ENCODE data around the gene PRKD2.
"Not testable (repeated sequence)": the region's sequence is repeated elsewhere in the genome, so short reads cannot be mapped to it uniquely, and the experiment has no call there.

The PRKD2 gene

DNA sequence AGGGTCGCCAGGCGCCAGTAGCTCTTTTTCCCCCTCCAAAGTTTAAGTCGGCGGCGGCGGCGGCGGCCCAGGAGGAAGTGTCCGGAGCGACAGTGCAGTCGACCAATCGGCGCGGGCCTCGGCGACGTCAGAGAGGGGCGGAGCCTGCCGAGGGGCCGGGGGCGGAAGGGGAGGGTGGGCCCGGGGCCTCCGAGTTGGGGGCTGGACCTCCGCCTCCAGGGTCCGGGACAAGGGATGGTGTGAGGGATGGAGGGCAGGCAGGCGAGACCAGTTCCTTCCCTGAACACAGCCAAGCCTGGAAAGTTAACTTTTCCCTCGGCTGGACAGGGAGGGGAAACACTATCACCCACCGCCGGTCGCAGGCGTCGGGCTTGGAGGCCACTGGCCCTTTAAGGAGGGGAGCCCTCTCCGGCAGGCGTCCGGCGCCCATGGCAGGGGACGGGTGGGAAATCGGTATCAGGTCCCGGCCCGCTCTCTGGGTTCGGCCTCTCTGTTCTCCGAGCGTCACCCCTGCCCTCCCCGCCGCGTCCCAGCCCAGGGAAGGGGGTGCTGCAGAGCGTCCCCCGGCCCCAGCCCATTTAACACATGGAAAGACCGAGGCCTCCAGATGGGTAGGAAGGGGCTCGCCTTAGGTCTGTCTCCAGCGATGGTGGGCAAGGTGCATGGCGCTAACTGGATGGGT is at the start of gene PRKD2:
Gene PRKD2, minus strand, starts transcription at position 81 of the 682 bp plus-strand sequence. CDS start 744 bp downstream, outside the sequence.
- H3K9me3 ChIP-seq (ENCODE audit: control insufficient read depth, insufficient read depth, low read length), result no peaks in the 10 kb centered on the region
- H3K36me3 ChIP-seq (ENCODE audit: insufficient read depth, low read length), result peaks cover 4% of the 10 kb centered on the region; the same call in 1 of the 2 replicates
- peaks cover 5% of the 10 kb centered on the region; the same call in 1 of the 2 replicates for H3K4me1 ChIP-seq (ENCODE audit: insufficient read depth, low read length)
- peak within 1 kb of the TSS; percentile 91 for H3K9ac ChIP-seq (ENCODE audit: low read depth, low read length)

DNA sequence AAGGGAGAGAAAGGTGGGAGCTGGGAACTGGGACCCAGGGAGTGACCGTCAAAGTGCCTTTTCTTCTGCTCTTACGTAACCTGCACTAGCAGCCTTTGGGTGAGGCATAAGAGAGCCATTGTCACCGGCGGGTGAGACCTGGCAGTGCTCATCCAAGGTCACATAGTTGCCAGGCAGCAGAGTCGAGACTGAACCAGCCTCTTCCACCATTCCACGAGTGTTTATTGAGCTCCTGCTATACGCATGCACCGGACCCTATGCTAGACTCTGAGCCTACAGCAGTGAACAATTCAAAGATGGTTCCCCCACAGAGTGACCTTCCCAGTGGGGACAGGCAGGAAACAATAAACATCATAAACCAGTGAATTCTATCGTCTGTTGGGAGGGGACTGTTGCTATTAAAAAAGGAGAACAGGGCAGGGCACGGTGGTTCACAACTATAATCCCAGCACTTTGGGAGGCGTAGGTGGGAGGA is 47.9 kb upstream of the PRKD2 start:
- peaks cover 3% of the 10 kb centered on the region; the same call in 1 of the 2 replicates for H3K4me1 ChIP-seq (ENCODE audit: insufficient read depth, low read length)
- H3K9me3 ChIP-seq (ENCODE audit: control insufficient read depth, insufficient read depth, low read length), result no peaks in the 10 kb centered on the region
- H3K9ac ChIP-seq (ENCODE audit: low read depth, low read length), result no peak overlapping the region
- H3K36me3 ChIP-seq (ENCODE audit: insufficient read depth, low read length), result no peaks in the 10 kb centered on the region

DNA sequence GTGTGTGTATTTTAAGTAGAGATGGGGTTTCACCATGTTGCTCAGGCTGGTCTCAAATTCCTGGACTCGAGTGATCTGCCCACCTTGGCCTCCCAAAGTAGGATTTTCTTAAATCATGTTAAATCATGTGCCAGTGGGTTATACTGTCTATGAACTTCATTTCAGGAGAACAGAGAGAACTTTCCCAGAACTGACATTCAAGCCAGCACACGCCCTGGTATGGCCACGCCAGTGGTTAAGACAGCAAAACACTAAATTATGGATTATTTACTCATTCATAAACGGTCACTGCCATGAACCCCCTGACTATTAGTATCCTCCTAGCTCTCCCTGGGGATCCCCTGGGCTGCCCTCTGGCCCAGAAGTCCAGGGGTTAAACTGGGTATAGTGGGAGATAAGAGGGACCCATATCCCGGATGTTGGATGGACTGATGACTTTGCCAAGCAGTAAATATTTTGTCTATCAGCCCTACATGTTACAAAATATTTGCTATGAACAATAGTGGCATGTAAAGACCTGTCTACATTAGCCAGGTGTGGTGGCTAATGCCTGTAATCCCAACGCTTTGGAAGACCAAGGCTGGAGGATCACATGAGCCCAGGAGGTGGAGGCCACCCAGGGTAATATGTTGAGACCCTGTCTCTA is 45.5 kb upstream of the PRKD2 start:
- no peaks in the 10 kb centered on the region for H3K9me3 ChIP-seq (ENCODE audit: control insufficient read depth, insufficient read depth, low read length)
- no peak overlapping the region for H3K9ac ChIP-seq (ENCODE audit: low read depth, low read length)
- H3K4me1 ChIP-seq (ENCODE audit: insufficient read depth, low read length), result peaks cover 6% of the 10 kb centered on the region; the same call in 1 of the 2 replicates
- H3K36me3 ChIP-seq (ENCODE audit: insufficient read depth, low read length), result no peaks in the 10 kb centered on the region

DNA sequence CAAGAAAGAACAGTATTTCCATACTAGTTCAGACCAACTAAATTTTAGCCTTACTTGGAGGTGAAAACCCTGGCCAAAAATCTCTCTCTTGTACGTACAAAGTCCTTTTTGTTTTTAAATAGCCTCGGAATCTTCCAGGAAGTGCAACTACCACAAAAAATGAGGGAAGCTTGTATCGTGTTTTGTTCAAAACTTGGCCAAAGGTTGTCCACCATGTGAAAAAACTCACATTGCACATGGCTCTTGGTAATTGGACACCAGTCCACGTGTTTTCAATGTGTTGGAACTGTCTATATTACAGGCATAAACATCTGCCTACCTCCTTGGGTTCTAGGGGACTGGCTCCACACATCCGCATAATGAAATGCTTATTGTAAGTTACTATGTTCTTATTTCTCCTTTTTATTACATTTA is 44.5 kb upstream of the PRKD2 start:
- no peak overlapping the region for H3K9ac ChIP-seq (ENCODE audit: low read depth, low read length)
- peaks cover 6% of the 10 kb centered on the region; the same call in 1 of the 2 replicates for H3K4me1 ChIP-seq (ENCODE audit: insufficient read depth, low read length)
- no peaks in the 10 kb centered on the region for H3K36me3 ChIP-seq (ENCODE audit: insufficient read depth, low read length)
- no peaks in the 10 kb centered on the region for H3K9me3 ChIP-seq (ENCODE audit: control insufficient read depth, insufficient read depth, low read length)

DNA sequence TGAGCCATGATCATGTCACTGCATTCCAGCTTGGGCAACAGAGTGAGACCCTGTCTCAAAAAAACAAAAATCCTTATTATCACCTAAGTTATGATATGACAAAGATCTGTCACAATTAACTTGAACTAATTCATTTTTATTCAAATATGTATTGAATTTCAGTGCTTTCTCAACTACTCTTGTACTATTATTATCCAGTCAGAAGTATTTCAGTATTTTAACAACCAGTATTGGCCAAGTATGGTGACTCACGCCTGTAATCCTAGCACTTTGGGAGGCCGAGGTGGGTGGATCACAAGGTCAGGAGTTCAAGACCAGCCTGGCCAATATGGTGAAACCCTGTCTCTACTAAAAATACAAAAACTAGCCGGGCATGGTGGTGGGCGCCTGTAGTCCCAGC is 44.0 kb upstream of the PRKD2 start:
- not testable (repeated sequence) for H3K9ac ChIP-seq (ENCODE audit: low read depth, low read length); H3K9me3 ChIP-seq (ENCODE audit: control insufficient read depth, insufficient read depth, low read length); H3K36me3 ChIP-seq (ENCODE audit: insufficient read depth, low read length); H3K4me1 ChIP-seq (ENCODE audit: insufficient read depth, low read length)

DNA sequence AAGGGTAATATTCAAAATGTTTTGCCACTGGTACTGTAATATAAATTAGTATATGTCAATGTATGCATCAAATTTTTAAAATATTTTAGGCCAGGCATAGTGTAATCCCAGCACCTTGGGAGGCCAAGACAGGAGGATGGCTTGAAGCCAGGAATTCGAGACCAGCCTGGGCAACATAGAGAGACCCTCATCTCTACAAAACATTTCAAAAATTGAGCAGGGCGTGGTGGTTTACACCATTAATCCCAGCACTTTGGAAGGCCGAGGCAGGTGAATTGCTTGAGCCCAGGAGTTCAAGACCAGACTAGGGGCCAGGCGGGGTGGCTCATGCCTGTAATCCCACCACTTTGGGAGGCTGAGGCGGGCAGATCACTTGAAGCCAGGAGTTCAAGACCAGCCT is 43.4 kb upstream of the PRKD2 start:
- H3K9me3 ChIP-seq (ENCODE audit: control insufficient read depth, insufficient read depth, low read length), result no peaks in the 10 kb centered on the region
- no peak overlapping the region for H3K9ac ChIP-seq (ENCODE audit: low read depth, low read length)
- no peaks in the 10 kb centered on the region for H3K36me3 ChIP-seq (ENCODE audit: insufficient read depth, low read length)
- H3K4me1 ChIP-seq (ENCODE audit: insufficient read depth, low read length), result peaks cover 6% of the 10 kb centered on the region; the same call in 1 of the 2 replicates

DNA sequence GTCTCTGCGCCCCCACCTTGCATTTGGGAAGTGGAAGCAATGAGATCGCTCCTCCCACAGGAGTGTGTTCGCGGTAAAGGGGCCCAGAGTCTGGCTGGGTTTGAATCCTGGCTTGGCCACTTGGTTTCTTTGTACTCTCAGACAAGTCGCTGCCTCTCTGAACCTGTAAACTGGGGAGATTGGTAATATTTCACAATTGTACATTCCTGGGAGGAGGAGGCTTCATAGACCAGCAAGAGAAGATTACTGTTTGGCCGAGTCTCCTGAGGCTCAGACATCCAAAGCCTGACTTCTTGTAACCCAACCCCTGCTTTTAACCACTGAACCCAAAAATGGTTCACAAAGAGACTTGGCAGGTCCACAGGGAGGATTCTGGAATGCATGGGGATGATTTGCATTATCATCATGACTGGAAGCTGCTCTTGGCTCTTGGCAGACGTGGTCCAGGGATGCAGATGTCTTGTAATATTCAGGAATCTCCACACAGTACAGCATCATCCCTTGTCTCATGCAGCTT is 43.0 kb upstream of the PRKD2 start:
- Histone ChIP-seq H3K9ac (ENCODE audit: low read depth, low read length) (no peak overlapping the region), H3K4me1 (ENCODE audit: insufficient read depth, low read length) (peaks cover 6% of the 10 kb centered on the region; the same call in 1 of the 2 replicates), H3K36me3 (ENCODE audit: insufficient read depth, low read length) (no peaks in the 10 kb centered on the region), H3K9me3 (ENCODE audit: control insufficient read depth, insufficient read depth, low read length) (no peaks in the 10 kb centered on the region)

DNA sequence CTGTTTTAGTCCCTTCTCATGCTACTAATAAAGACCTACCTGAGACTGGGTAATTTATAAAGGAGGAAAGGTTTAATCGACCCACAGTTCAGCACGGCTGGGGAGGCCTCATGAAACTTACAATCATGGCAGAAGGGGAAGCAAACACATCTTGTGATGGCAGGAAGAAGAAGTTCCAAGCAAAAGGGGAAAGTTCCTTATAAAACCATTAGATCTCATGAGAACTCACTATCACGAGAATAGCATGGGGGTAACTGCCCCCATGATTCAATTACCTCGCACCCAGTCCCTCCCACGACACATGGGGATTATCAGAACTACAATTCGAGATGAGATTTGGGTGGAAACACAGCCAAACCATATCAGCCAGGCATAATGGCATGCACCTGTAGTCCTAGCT is 42.3 kb upstream of the PRKD2 start:
- H3K36me3 ChIP-seq (ENCODE audit: insufficient read depth, low read length), result no peaks in the 10 kb centered on the region
- no peaks in the 10 kb centered on the region for H3K9me3 ChIP-seq (ENCODE audit: control insufficient read depth, insufficient read depth, low read length)
- H3K4me1 ChIP-seq (ENCODE audit: insufficient read depth, low read length), result peaks cover 6% of the 10 kb centered on the region; the same call in 1 of the 2 replicates
- H3K9ac ChIP-seq (ENCODE audit: low read depth, low read length), result no peak overlapping the region

DNA sequence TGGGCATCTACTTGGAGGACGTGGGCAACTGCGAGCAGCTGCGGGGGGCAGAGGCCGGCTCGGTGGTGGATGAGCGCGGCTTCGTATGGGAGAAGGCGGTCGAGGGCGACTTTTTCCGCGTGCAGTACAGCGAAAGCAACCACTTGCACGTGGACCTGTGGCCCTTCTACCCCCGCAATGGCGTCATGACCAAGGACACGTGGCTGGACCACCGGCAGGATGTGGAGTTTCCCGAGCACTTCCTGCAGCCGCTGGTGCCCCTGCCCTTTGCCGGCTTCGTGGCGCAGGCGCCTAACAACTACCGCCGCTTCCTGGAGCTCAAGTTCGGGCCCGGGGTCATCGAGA is 39.6 kb upstream of the PRKD2 start:
- Histone ChIP-seq H3K9me3 (ENCODE audit: control insufficient read depth, insufficient read depth, low read length) (no peaks in the 10 kb centered on the region), H3K9ac (ENCODE audit: low read depth, low read length) (no peak overlapping the region), H3K36me3 (ENCODE audit: insufficient read depth, low read length) (no peaks in the 10 kb centered on the region), H3K4me1 (ENCODE audit: insufficient read depth, low read length) (peaks cover 6% of the 10 kb centered on the region; the same call in 1 of the 2 replicates)

DNA sequence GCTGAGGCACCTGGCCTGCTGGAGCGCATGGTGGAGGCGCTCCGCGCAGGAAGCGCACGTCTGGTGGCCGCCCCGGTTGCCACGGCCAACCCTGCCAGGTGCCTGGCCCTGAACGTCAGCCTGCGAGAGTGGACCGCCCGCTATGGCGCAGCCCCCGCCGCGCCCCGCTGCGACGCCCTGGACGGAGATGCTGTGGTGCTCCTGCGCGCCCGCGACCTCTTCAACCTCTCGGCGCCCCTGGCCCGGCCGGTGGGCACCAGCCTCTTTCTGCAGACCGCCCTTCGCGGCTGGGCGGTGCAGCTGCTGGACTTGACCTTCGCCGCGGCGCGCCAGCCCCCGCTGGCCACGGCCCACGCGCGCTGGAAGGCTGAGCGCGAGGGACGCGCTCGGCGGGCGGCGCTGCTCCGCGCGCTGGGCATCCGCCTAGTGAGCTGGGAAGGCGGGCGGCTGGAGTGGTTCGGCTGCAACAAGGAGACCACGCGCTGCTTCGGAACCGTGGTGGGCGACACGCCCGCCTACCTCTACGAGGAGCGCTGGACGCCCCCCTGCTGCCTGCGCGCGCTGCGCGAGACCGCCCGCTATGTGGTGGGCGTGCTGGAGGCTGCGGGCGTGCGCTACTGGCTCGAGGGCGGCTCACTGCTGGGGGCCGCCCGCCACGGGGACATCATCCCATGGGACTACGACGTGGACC is 39.1 kb upstream of the PRKD2 start:
- Histone ChIP-seq H3K9ac (ENCODE audit: low read depth, low read length) (no peak overlapping the region), H3K36me3 (ENCODE audit: insufficient read depth, low read length) (peaks cover under 1% of the 10 kb centered on the region; the same call in 1 of the 2 replicates), H3K4me1 (ENCODE audit: insufficient read depth, low read length) (peaks cover 6% of the 10 kb centered on the region; the same call in 1 of the 2 replicates), H3K9me3 (ENCODE audit: control insufficient read depth, insufficient read depth, low read length) (no peaks in the 10 kb centered on the region)

DNA sequence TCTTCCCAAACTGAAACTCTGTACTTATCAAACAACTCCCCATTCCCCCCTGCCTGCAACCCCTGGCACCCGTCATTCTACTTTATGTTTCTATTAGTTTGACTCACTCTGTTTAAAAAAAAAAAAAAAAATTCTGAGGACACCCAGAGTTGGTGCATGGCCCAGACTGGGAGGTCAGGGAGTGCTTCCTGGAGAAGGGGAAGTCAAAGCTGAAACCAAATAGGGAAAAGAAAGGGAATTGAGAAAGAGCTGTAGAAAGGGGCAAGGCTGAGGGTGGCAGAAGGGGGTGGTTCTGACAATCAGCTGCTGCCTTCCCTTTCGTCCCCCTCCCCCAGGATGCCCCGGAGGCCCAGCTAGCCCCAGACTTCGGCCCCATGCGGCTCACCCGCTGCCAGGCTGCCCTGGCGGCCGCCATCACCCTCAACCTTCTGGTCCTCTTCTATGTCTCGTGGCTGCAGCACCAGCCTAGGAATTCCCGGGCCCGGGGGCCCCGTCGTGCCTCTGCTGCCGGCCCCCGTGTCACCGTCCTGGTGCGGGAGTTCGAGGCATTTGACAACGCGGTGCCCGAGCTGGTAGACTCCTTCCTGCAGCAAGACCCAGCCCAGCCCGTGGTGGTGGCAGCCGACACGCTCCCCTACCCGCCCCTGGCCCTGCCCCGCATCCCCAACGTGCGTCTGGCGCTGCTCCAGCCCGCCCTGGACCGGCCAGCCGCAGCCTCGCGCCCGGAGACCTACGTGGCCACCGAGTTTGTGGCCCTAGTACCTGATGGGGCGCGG is 38.4 kb upstream of the PRKD2 start:
- H3K36me3 ChIP-seq (ENCODE audit: insufficient read depth, low read length), result peaks cover 4% of the 10 kb centered on the region; the same call in 1 of the 2 replicates
- no peak overlapping the region for H3K9ac ChIP-seq (ENCODE audit: low read depth, low read length)
- peaks cover 6% of the 10 kb centered on the region; the same call in 1 of the 2 replicates for H3K4me1 ChIP-seq (ENCODE audit: insufficient read depth, low read length)
- H3K9me3 ChIP-seq (ENCODE audit: control insufficient read depth, insufficient read depth, low read length), result no peaks in the 10 kb centered on the region

DNA sequence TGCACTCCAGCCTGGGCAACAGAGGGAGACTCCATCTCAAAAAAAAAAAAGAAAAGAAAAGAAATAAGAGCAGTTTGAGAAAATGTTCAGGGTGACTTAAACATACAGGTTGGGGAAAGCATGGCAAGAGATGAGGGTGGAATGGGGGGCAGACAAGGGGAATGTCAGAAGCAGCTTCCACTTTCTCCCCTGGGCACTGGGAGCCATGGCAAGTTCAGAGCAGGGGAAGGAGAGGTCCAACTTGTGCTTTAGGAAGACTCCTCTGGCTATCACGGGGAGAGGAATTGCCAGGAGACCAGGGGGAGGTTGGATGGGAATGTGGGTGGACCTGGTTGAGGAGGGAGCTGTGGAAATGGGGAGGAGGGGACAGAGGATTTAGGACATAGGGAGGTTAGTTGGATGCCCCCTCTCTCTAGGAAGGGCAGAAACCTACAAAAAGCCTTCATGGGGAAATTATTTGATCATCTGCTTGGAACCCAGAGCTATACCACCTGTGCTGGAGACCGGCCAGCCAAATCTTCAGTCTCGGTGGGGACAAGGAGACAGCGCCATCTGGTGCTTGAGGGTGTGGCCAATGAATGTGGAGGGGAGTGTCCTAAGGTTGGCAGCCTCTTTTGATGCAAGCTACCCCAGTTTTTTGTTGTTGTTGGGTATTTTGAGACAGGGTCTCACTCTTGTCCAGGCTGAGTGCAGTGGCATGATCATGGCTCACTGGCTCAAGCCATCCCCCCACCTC is 36.7 kb upstream of the PRKD2 start:
- H3K36me3 ChIP-seq (ENCODE audit: insufficient read depth, low read length), result peaks cover 4% of the 10 kb centered on the region; the same call in 1 of the 2 replicates
- H3K4me1 ChIP-seq (ENCODE audit: insufficient read depth, low read length), result no peaks in the 10 kb centered on the region
- H3K9ac ChIP-seq (ENCODE audit: low read depth, low read length), result no peak overlapping the region
- H3K9me3 ChIP-seq (ENCODE audit: control insufficient read depth, insufficient read depth, low read length), result no peaks in the 10 kb centered on the region

DNA sequence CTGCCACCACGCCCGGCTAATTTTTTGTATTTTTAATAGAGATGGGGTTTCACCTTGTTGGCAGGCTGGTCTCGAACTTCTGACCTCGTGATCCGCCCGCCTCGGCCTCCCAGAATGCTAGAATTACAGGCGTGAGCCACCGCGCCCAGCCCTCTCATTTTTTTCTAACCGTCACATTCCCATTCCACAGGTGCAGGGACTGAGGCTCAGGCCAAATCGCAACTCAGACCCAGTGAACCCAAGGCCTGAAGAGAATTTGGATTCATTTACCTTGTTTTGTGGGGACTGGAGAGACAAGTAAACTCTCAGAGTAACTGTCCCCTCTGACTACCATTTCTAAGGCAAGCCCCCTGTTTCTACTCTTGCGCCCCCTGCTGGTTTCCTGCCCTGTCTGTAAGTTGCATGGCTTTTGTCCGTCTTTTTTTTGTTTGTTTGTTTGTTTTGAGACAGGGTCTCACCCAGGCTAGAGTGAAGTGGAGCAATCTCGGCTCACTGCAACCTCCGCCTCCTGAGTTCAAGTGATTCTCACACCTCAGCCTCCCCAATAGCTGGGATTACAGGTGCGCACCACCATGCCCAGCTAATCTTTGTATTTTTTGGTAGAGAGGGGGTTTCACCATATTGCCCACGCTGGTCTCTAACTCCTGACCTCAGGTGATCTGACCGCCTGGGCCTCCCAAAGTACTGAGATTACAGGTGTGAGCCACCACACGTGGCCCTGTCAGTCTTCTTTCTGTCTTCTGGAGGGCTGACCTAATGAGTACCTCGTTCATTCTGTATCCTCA is 31.6 kb upstream of the PRKD2 start:
- Histone ChIP-seq H3K4me1 (ENCODE audit: insufficient read depth, low read length) (no peaks in the 10 kb centered on the region), H3K36me3 (ENCODE audit: insufficient read depth, low read length) (peaks cover 4% of the 10 kb centered on the region; the same call in 1 of the 2 replicates), H3K9me3 (ENCODE audit: control insufficient read depth, insufficient read depth, low read length) (no peaks in the 10 kb centered on the region), H3K9ac (ENCODE audit: low read depth, low read length) (no peak overlapping the region)
